Kidney (tissue), 14 donors: ENCODE measurements around the gene KRTAP10-3. TPM values are rescaled to one million over a fixed set of nuclear protein-coding genes. Genes with fewer than 3 reads are reported as not detected.

Source experiments
- DNase-seq, 5 donors: peaks; one replicate each; pipeline ENCODE4 v3.0.0-alpha.2; 2013 to 2020
- FAIRE-seq: peaks from 2 replicates; lab custom pipeline; 2012; peaks lifted over from hg19 to GRCh38; lab: Jason Lieb, UNC
- H3K27ac ChIP-seq, 2 donors: one replicate each; pipeline ENCODE4 v1.7.0; 2013; ENCODE audit warnings: low read depth in 2 of 2, low read length in 2 of 2, inconsistent platforms in 1 of 2
- H3K27me3 ChIP-seq: one replicate; pipeline ENCODE4 v1.7.1; 2013; ENCODE audit warnings: low read length, inconsistent platforms; ENCODE audit not compliant: control insufficient read depth, insufficient read depth
- H3K36me3 ChIP-seq, 3 donors: one replicate each; pipeline versions ENCODE4 v1.7.0 to v1.7.1; 2013; ENCODE audit warnings: low read length in 3 of 3, control low read depth in 1 of 3, inconsistent platforms in 1 of 3; ENCODE audit not compliant: insufficient read depth in 3 of 3, control insufficient read depth in 2 of 3
- H3K4me1 ChIP-seq, 3 donors: one replicate each; pipeline versions ENCODE4 v1.7.0 to v1.7.1; 2013; ENCODE audit warnings: low read length in 3 of 3, inconsistent platforms in 1 of 3, low read depth in 1 of 3; ENCODE audit not compliant: control insufficient read depth in 2 of 3, insufficient read depth in 2 of 3
- H3K4me3 ChIP-seq, 3 donors: one replicate each; pipeline versions ENCODE4 v1.7.0 to v1.8.1; 2013; ENCODE audit warnings: low read length in 3 of 3, control low read depth in 1 of 3, inconsistent platforms in 1 of 3
- H3K9ac ChIP-seq, 3 donors: one replicate each; pipeline versions ENCODE4 v1.7.0 to v1.7.1; 2013; ENCODE audit warnings: low read length in 3 of 3, control low read depth in 1 of 3, inconsistent platforms in 1 of 3
- H3K9me3 ChIP-seq, 3 donors: one replicate each; pipeline versions ENCODE4 v1.7.0 to v1.7.1; 2013; ENCODE audit warnings: low read length in 3 of 3, control low read depth in 1 of 3, inconsistent platforms in 1 of 3; ENCODE audit not compliant: control insufficient read depth in 2 of 3, insufficient read depth in 1 of 3
- CTCF ChIP-seq: IDR thresholded peaks from 3 replicates; pipeline ENCODE4 v1.5.1; 2012; ENCODE audit warnings: mild to moderate bottlenecking, moderate library complexity, borderline replicate concordance; ENCODE audit not compliant: insufficient read depth; ENCODE audit errors: extremely low read depth
- intact Hi-C: fragments of 100-400 bp; cut with DNase I; formaldehyde crosslinking; loops from one replicate; pipeline ENCODE4 v1.11.1; 2022
- polyA plus RNA-seq: library from polyadenylated mRNA; stranded (reverse); fragments of 350-450 nt; fragmentation: Illumina TruSeq; extraction: RNeasy Lipid Tissue Mini Kit (QIAGEN cat#74804); gene quantifications from one replicate; pipeline ENCODE4 v1.2.3, GENCODE V29; 2014; ENCODE audit warnings: low read depth, low replicate concordance; ENCODE audit not compliant: insufficient read depth
- total RNA-seq: library from RNA; stranded (reverse); fragmentation: NEBNext Ultra II Directional; extraction: Animal tissue kit (Norgen Biotek cat#: 25700); gene quantifications from one replicate; pipeline ENCODE4 v1.2.1, GENCODE V29; 2021
- donor health status: control.
- donor health status: control.
- donor health status: control.
- donor health status: control.
- donor health status: control.
- donor health status: DM: yes; HTN: yes; CAD: no.
- donor health status: Normal renal cell carcinoma (clear cell type).

The KRTAP10-3 gene
- total and polyA plus RNA-seq, 2 donors from 2014 or later: not detected

GRCh38 chr21:44524414-44525371 is 33.9 kb downstream of the KRTAP10-3 start:
- H3K4me1 ChIP-seq: no peaks in the 10 kb centered on the region
- H3K4me3 ChIP-seq: no peak overlapping the region
- intact Hi-C loops: no loop called here
- no peak overlapping the region for H3K27ac ChIP-seq
- H3K9me3 ChIP-seq: no peaks in the 10 kb centered on the region
- FAIRE-seq (no peak), DNase-seq (no peak)
- H3K27me3 ChIP-seq: no peaks in the 10 kb centered on the region
- TF ChIP-seq CTCF: no peak
- no peak overlapping the region for H3K9ac ChIP-seq
- no peaks in the 10 kb centered on the region for H3K36me3 ChIP-seq

GRCh38 chr21:44523567-44524413 is 34.8 kb downstream of the KRTAP10-3 start:
- DNase-seq (no peak), FAIRE-seq (no peak)
- H3K27me3 ChIP-seq: no peaks in the 10 kb centered on the region
- no peak overlapping the region for H3K4me3 ChIP-seq
- no peaks in the 10 kb centered on the region for H3K9me3 ChIP-seq
- H3K4me1 ChIP-seq: no peaks in the 10 kb centered on the region
- intact Hi-C loops: no loop called here
- H3K9ac ChIP-seq: no peak overlapping the region
- TF ChIP-seq CTCF: no peak
- no peak overlapping the region for H3K27ac ChIP-seq
- H3K36me3 ChIP-seq: no peaks in the 10 kb centered on the region

- DNase-seq (no peak), FAIRE-seq (no peak)
Observed at GRCh38 chr21:44522753-44523204, 35.8 kb downstream of the KRTAP10-3 start.

More at GRCh38 chr21:44522753-44523204, 35.8 kb downstream of the KRTAP10-3 start:
- no peaks in the 10 kb centered on the region for H3K27me3 ChIP-seq
- TF ChIP-seq CTCF: no peak
- no peaks in the 10 kb centered on the region for H3K4me1 ChIP-seq
- no peaks in the 10 kb centered on the region for H3K9me3 ChIP-seq
- no peak overlapping the region for H3K9ac ChIP-seq
- H3K27ac ChIP-seq: no peak overlapping the region
- no peaks in the 10 kb centered on the region for H3K36me3 ChIP-seq
- no peak overlapping the region for H3K4me3 ChIP-seq
- intact Hi-C loops: no loop called here
